Mammary epithelial cell (primary cell): ENCODE results near the gene COPG1.

Experiments used
- CTCF ChIP-seq, 2 donors: IDR thresholded peaks in 1 of 2; conservative IDR thresholded peaks in 1 of 2; 2 replicates each; pipeline ENCODE4 v1.5.1; 2011 to 2012; ENCODE audit warnings: inconsistent platforms in 2 of 2, low read length in 2 of 2, mild to moderate bottlenecking in 2 of 2, control low read depth in 1 of 2, low read depth in 1 of 2; ENCODE audit not compliant: insufficient read depth in 1 of 2; ENCODE audit errors: extremely low read depth in 1 of 2
- EZH2 ChIP-seq: IDR thresholded peaks from 2 replicates; pipeline ENCODE4 v1.6.1; 2012; ENCODE audit warnings: low read length, inconsistent platforms, borderline replicate concordance

DNA sequence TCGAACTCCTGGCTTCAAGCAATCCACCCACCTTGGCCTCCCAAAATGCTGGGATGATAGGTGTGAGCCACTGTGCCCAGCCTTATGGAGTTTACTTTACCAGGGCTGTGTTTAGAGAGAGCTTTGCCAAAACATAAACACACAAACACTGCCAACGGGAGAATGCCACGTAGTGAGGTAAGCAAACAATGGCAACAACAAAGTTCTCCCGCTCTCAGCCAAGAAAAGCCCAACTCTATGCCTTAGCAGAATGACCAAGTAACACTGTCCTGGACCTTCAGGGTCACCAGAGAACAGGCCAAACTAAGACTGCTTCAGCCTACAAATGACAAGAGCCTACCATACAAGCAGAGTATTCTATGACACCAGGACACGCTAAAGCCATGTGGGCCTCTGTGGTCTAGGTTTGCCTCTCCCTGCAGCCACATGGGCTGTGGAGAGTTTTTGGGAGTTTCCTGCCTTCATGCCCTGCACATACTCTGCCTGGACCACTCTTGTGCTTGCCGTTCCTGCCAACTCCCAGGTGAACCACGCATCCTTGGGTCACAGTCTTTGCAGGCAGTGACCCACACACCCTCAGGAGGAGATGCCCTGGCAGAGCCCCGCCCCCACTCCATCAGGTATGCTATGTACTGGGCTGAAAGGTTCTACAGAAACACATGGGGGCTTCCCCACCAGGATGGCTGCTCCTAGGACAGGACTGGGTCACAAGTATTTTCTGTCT, 44.1 kb upstream of the COPG1 start:
- TF ChIP-seq CTCF (conservative IDR thresholded peaks at IDR 0.05 in 1 of 2, IDR thresholded peaks at IDR 0.05 in 1 of 2; ENCODE audit: extremely low read depth in 1 of 2, insufficient read depth in 1 of 2, low read depth in 1 of 2, low read length in 2 of 2) (no peak), EZH2 (no peak)
